NCI-H526 treated with DMSO at 0.1 percent for 48 hours (cell line): ENCODE results near the gene STXBP6.

Experiments
- DNase-seq: peaks from one replicate; lab custom pipeline; 2025; lab: John Stamatoyannopoulos, UW

STXBP6 gene

GRCh38 chr14:25015761-25016160, 34.2 kb downstream of the STXBP6 start:
- no peak for DNase-seq

GRCh38 chr14:25014440-25014839, 35.5 kb downstream of the STXBP6 start:
- no peak for DNase-seq

- DNase-seq: no peak
Observed at GRCh38 chr14:25011095-25011494, 38.9 kb downstream of the STXBP6 start.

- DNase-seq: no peak
Observed at GRCh38 chr14:25010471-25010870, 39.5 kb downstream of the STXBP6 start.

GRCh38 chr14:25009891-25010290, 40.1 kb downstream of the STXBP6 start:
- DNase-seq: no peak

- no peak for DNase-seq
Observed at GRCh38 chr14:25007832-25008231, 42.1 kb downstream of the STXBP6 start.

GRCh38 chr14:25006961-25007795, 42.8 kb downstream of the STXBP6 start:
- DNase-seq: no peak

- no peak for DNase-seq
Observed at GRCh38 chr14:25006031-25006430, 43.9 kb downstream of the STXBP6 start.

- DNase-seq: no peak
Observed at GRCh38 chr14:25004389-25004809, 45.5 kb downstream of the STXBP6 start.

- no peak for DNase-seq
Observed at GRCh38 chr14:25003537-25003936, 46.4 kb downstream of the STXBP6 start.

GRCh38 chr14:25001601-25002000, 48.3 kb downstream of the STXBP6 start:
- no peak for DNase-seq

GRCh38 chr14:25001156-25001555, 48.8 kb downstream of the STXBP6 start:
- DNase-seq: no peak

- DNase-seq: no peak
Observed at GRCh38 chr14:24999157-24999556, 50.8 kb downstream of the STXBP6 start.

- DNase-seq: no peak
Observed at GRCh38 chr14:24996930-24997725, 52.8 kb downstream of the STXBP6 start.

- DNase-seq: no peak
Observed at GRCh38 chr14:24995016-24995415, 54.9 kb downstream of the STXBP6 start.

- no peak for DNase-seq
Observed at GRCh38 chr14:24993631-24994030, 56.3 kb downstream of the STXBP6 start.

- no peak for DNase-seq
Observed at GRCh38 chr14:24992624-24993360, 57.2 kb downstream of the STXBP6 start.

GRCh38 chr14:24991821-24992220, 58.1 kb downstream of the STXBP6 start:
- no peak for DNase-seq

GRCh38 chr14:24991288-24991687, 58.7 kb downstream of the STXBP6 start:
- no peak for DNase-seq

- DNase-seq: no peak
Observed at GRCh38 chr14:24990773-24991172, 59.2 kb downstream of the STXBP6 start.

- no peak for DNase-seq
Observed at GRCh38 chr14:24990050-24990449, 59.9 kb downstream of the STXBP6 start.

GRCh38 chr14:24988760-24989159, 61.2 kb downstream of the STXBP6 start:
- DNase-seq: no peak
